Chondrocyte (in vitro differentiated cells): ENCODE data around the gene SEPTIN12. TPM values are rescaled to one million over a fixed set of nuclear protein-coding genes. Genes with fewer than 3 reads are reported as not detected.

Experiments used
- DNase-seq: peaks from one replicate; pipeline ENCODE4 v3.0.0; 2021; ENCODE audit warnings: mixed read lengths, low spot score
- H3K27ac Mint-ChIP-seq: one replicate; pipeline ENCODE4 v1.8.0; 2021; ENCODE audit warnings: mild to moderate bottlenecking, moderate library complexity, mixed read lengths; ENCODE audit not compliant: unreplicated experiment
- H3K27me3 Mint-ChIP-seq: 2 replicates; pipeline ENCODE4 v1.8.0; 2021; ENCODE audit warnings: low read depth, mixed read lengths
- H3K36me3 Mint-ChIP-seq: 2 replicates; pipeline ENCODE4 v1.8.0; 2021; ENCODE audit warnings: low read depth, mixed read lengths
- H3K4me1 Mint-ChIP-seq: 2 replicates; pipeline ENCODE4 v1.8.0; 2021; ENCODE audit warnings: low read depth, mild to moderate bottlenecking, mixed read lengths
- H3K4me3 Mint-ChIP-seq: one replicate; pipeline ENCODE4 v1.8.0; 2021; ENCODE audit warnings: mild to moderate bottlenecking, moderate library complexity, mixed read lengths; ENCODE audit not compliant: unreplicated experiment
- H3K9me3 Mint-ChIP-seq: 2 replicates; pipeline ENCODE4 v1.8.0; 2021; ENCODE audit warnings: low read depth, mixed read lengths
- CTCF ChIP-seq: fragments of 200-600 bp; sonication (generic); IDR thresholded peaks from 2 replicates; pipeline ENCODE4 v1.5.0; 2021; ENCODE audit warnings: antibody characterized with exemption, mild to moderate bottlenecking, moderate library complexity
- total RNA-seq: library from RNA; stranded (reverse); gene quantifications from 3 replicates; pipeline ENCODE4 v1.2.1, GENCODE V29; 2021

Gene SEPTIN12
- total RNA-seq, 1 donor from 2014 or later = not detected

DNA sequence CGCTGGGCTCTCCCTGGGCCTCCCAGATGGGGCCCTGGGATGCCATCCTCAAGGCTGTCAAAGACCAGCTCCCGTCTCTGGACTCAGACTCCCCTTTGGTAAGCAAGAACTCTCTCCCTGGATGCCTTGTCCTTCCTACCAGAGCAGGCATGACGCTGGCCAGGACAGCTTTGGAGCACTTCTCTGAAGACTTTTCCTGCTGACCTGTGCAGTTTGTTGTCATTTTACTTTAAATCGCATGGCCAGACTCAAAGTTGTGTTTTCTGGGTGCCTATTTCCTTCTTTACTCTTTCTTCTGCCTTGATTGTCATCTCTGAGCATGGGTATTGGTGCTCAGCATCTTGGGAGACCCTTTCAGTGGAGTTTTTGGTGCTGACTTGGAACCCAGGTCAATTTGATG, 51.6 kb downstream of the SEPTIN12 start:
- Mint-ChIP-seq H3K9me3 (no peaks in the 10 kb centered on the region), H3K27ac (no peak overlapping the region), H3K27me3 (no peaks in the 10 kb centered on the region), H3K36me3 (no peaks in the 10 kb centered on the region), H3K4me3 (no peak overlapping the region), H3K4me1 (peaks cover 15% of the 10 kb centered on the region)
- TF ChIP-seq CTCF = no peak
- no peak for DNase-seq

DNA sequence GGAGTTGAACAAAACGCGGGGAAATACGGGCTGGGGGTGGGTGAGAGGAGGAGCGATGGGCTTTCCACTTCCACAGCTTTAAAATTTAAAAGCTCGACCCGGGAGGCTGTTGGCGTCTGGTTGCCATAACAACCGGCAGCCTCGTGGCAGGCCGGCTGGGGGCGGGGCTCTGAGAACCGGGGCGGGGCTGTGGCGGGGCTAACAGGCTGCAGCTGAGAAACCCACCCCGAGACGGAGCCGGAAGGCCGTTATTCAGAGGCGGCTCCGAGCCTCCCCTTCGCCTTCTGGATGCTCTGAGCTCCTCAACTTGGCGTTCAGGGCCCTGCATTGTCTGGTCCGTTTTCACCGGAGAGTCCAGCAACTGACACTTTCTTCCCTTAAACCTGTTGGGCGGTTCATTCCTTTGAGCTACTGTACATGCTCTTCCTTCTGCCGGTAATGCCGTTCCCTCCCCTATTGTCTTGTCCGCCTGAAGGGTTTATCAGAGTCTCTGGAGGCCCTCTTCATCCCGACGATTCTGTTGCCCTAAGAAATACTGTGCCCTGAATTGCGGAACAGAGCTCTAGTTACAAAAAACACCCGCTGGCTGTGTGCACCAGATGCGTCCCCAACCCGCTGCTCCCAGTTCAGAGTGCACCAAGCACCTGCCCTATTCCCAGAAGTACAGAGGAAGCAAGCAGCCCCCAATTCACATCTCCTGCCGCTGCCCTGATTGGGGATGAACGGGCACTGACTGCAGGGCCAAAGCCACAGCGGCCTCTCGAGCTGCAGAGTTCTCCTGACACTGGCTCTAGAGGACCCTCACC, 53.2 kb downstream of the SEPTIN12 start:
- Mint-ChIP-seq H3K9me3 (no peaks in the 10 kb centered on the region), H3K27me3 (no peaks in the 10 kb centered on the region), H3K27ac (peak overlapping the region; percentile 89), H3K36me3 (peaks cover 4% of the 10 kb centered on the region), H3K4me3 (peak overlapping the region; percentile 92), H3K4me1 (peaks cover 15% of the 10 kb centered on the region)
- peak; percentile 94 for DNase-seq
- peak; percentile 9 for TF ChIP-seq CTCF

GRCh38 chr16:4734063-4734729, 53.9 kb downstream of the SEPTIN12 start, which contains the start of the genes ANKS3 and DNAAF8:
ANKS3 (minus strand) TSS chr16:4734271; CDS start chr16:4730149, 4,122 bp downstream.
DNAAF8 (plus strand) TSS chr16:4734537; CDS start chr16:4736515, 1,978 bp downstream.
- peak within 1 kb of the TSS; percentile 89 for H3K27ac Mint-ChIP-seq
- peaks cover 6% of the 10 kb centered on the region for H3K36me3 Mint-ChIP-seq
- H3K27me3 Mint-ChIP-seq = no peaks in the 10 kb centered on the region
- no peaks in the 10 kb centered on the region for H3K9me3 Mint-ChIP-seq
- DNase-seq = peak; percentile 99
- H3K4me1 Mint-ChIP-seq = peaks cover 15% of the 10 kb centered on the region
- peak within 1 kb of the TSS; percentile 92 for H3K4me3 Mint-ChIP-seq
- TF ChIP-seq CTCF = no peak

DNA sequence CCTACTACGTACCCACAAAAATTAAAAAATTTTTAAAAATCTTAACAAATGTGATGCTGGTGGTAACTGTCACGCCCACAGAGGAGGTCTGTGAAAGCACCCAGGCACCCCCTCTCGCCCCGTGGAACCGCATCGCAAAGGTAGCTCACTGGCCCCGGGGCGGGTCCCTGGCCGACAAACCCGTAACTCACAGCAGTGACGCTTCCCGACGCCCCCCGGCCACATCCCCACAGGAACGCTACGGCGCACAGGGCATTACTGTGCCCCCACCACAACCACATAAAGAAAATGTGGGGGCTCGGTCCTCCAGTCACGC, 54.4 kb downstream of the SEPTIN12 start:
- Mint-ChIP-seq H3K4me1 (peaks cover 15% of the 10 kb centered on the region), H3K27me3 (no peaks in the 10 kb centered on the region), H3K27ac (peak overlapping the region; percentile 74), H3K36me3 (peaks cover 10% of the 10 kb centered on the region), H3K9me3 (no peaks in the 10 kb centered on the region), H3K4me3 (peak overlapping the region; percentile 92)
- no peak for DNase-seq
- no peak for TF ChIP-seq CTCF

GRCh38 chr16:4733211-4733742, 54.9 kb downstream of the SEPTIN12 start:
- TF ChIP-seq CTCF = no peak
- H3K27ac Mint-ChIP-seq = peak overlapping the region; percentile 74
- H3K4me1 Mint-ChIP-seq = peaks cover 15% of the 10 kb centered on the region
- no peak for DNase-seq
- peaks cover 11% of the 10 kb centered on the region for H3K36me3 Mint-ChIP-seq
- H3K9me3 Mint-ChIP-seq = no peaks in the 10 kb centered on the region
- H3K27me3 Mint-ChIP-seq = no peaks in the 10 kb centered on the region
- peak overlapping the region; percentile 92 for H3K4me3 Mint-ChIP-seq
